Neural cell (in vitro differentiated cells): ENCODE measurements around the gene ATP1B1.

ENCODE experiments used
- EP300 ChIP-seq: fragments of 450-650 bp; conservative IDR thresholded peaks from 2 replicates; pipeline ENCODE4 v1.6.1; 2014; ENCODE audit warnings: antibody characterized with exemption, mild to moderate bottlenecking, moderate library complexity; ENCODE audit not compliant: poor library complexity, severe bottlenecking
- EZH2 ChIP-seq: fragments of 200-600, 300-800 bp; shearing (Covaris generic), sonication (generic); IDR thresholded peaks from 2 replicates; pipeline ENCODE4 v1.6.1; 2014; ENCODE audit warnings: antibody characterized with exemption, low read length, borderline replicate concordance, mild to moderate bottlenecking; ENCODE audit not compliant: insufficient read depth, poor library complexity, severe bottlenecking
- POLR2AphosphoS5 ChIP-seq: IDR thresholded peaks from 2 replicates; pipeline ENCODE4 v1.6.1; 2012
- RAD21 ChIP-seq: fragments of 450-650 bp; conservative IDR thresholded peaks from 2 replicates; pipeline ENCODE4 v1.6.1; 2014; ENCODE audit warnings: antibody characterized with exemption, mild to moderate bottlenecking, moderate library complexity
- TF ChIP-seq, protein P1 (sequence below): fragments of 450-650 bp; IDR thresholded peaks from 2 replicates; pipeline ENCODE4 v1.5.1; 2014; ENCODE audit warnings: antibody characterized with exemption, mild to moderate bottlenecking, moderate library complexity; ENCODE audit not compliant: poor library complexity, severe bottlenecking
- TF ChIP-seq, protein P2 (sequence below): IDR thresholded peaks from 2 replicates; pipeline ENCODE4 v1.6.1; 2012; ENCODE audit warnings: borderline replicate concordance

DNA sequence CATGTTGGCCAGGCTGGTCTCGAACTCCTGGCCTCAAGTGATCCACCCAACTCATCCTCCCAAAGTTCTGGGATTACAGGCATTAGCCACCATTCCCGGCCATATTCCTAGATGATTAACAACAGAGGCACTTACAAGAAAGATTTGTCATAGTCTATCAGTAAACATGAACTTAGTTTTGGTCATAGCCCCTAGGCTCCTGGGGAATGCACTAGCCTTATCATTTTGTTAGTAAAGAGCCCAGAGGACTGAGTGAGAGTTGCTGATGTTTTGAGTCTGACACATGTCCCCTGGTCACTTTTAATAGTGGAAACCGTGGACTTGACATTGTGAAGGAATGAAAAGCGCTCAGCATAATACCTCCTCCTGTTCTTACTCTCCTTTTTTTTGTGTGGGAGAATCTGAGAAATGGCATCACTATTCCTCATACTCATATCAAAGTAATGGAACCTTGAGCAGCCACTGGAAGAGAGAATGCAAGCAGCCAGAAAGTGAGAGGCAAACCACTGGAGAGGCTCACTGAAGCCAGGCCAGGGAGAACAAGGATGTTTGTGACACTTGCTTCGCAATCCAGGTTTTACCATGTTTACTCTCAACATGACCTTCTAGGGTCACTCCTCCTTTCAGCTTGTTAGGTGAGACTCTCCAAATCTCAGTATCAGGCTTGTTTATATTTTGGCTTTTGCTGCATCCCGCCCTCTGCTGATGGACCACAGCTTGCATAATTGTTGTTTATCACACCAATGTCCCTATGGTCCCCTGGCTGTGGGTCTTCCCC lies 14.8 kb downstream of the ATP1B1 start:
- TF ChIP-seq, protein P1, sequence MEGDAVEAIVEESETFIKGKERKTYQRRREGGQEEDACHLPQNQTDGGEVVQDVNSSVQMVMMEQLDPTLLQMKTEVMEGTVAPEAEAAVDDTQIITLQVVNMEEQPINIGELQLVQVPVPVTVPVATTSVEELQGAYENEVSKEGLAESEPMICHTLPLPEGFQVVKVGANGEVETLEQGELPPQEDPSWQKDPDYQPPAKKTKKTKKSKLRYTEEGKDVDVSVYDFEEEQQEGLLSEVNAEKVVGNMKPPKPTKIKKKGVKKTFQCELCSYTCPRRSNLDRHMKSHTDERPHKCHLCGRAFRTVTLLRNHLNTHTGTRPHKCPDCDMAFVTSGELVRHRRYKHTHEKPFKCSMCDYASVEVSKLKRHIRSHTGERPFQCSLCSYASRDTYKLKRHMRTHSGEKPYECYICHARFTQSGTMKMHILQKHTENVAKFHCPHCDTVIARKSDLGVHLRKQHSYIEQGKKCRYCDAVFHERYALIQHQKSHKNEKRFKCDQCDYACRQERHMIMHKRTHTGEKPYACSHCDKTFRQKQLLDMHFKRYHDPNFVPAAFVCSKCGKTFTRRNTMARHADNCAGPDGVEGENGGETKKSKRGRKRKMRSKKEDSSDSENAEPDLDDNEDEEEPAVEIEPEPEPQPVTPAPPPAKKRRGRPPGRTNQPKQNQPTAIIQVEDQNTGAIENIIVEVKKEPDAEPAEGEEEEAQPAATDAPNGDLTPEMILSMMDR, result no peak
- TF ChIP-seq RAD21 (no peak), EP300 (no peak), EZH2 (no peak), POLR2AphosphoS5 (no peak)
- TF ChIP-seq, protein P2, sequence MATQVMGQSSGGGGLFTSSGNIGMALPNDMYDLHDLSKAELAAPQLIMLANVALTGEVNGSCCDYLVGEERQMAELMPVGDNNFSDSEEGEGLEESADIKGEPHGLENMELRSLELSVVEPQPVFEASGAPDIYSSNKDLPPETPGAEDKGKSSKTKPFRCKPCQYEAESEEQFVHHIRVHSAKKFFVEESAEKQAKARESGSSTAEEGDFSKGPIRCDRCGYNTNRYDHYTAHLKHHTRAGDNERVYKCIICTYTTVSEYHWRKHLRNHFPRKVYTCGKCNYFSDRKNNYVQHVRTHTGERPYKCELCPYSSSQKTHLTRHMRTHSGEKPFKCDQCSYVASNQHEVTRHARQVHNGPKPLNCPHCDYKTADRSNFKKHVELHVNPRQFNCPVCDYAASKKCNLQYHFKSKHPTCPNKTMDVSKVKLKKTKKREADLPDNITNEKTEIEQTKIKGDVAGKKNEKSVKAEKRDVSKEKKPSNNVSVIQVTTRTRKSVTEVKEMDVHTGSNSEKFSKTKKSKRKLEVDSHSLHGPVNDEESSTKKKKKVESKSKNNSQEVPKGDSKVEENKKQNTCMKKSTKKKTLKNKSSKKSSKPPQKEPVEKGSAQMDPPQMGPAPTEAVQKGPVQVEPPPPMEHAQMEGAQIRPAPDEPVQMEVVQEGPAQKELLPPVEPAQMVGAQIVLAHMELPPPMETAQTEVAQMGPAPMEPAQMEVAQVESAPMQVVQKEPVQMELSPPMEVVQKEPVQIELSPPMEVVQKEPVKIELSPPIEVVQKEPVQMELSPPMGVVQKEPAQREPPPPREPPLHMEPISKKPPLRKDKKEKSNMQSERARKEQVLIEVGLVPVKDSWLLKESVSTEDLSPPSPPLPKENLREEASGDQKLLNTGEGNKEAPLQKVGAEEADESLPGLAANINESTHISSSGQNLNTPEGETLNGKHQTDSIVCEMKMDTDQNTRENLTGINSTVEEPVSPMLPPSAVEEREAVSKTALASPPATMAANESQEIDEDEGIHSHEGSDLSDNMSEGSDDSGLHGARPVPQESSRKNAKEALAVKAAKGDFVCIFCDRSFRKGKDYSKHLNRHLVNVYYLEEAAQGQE, result no peak
